Erythroblast (primary cell): ENCODE measurements around the gene WDR31.

Experiments used
- GATA1 ChIP-seq: IDR thresholded peaks from 2 replicates; pipeline ENCODE4 v1.6.1; 2011; ENCODE audit warnings: low read depth, mild to moderate bottlenecking, control low read depth, low read length, moderate library complexity
- POLR2A ChIP-seq: IDR thresholded peaks from 2 replicates; pipeline ENCODE4 v1.6.1; 2011; ENCODE audit warnings: mild to moderate bottlenecking, low read length

DNA sequence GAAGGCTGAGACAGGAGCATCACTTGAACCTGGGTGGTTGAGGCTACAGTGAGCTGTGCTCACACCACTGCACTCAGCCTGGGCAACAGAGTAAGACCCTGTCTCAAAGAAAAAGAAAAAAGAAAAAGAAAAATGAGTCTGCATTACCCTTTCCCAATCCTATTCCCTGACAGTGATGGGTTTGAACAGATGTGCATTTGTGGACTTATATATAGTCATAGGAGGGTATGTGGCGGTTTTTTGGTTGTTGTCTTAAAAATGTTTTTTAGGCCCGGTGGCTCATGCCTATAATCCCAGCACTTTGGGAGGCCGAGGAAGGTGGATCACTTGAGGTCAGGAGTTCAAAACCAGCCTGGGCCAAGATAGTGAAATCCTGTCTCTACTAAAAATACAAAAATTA lies 23.3 kb upstream of the WDR31 start:
- TF ChIP-seq POLR2A (no peak), GATA1 (no peak)
